GM19351 (cell line): ENCODE data around the gene TRAF1.

ENCODE experiments used
- ATAC-seq: cut with Tn5 transposase; IDR thresholded peaks from one replicate; pipeline ENCODE4 v1.9.1; 2021; ENCODE audit warnings: mild to moderate bottlenecking, moderate library complexity; ENCODE audit not compliant: unreplicated experiment

The TRAF1 gene

DNA sequence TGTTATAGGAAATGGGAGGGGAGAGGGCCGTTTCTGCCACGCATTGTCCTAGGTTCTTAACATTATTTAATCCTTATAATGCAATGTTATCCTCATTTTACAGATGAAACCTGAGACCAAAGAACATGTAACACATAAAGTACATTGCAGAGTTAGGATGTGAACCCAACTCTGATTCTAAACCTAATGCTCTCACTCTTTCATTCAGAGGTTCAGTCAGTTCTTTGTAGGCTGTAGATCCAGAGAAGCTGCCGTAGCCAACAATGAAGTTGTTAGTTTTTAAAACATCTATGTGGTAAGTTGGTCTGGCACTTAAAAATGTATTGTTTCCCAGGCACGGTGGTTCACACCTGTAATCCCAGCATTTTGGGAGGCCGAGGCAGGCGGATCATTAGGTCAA, 73.4 kb downstream of the TRAF1 start:
- ATAC-seq = no peak
